Small intestine (tissue), 7 donors: ENCODE measurements around the gene KBTBD12. TPM values are rescaled to one million over a fixed set of nuclear protein-coding genes. Genes with fewer than 3 reads are reported as not detected.
"Not testable (repeated sequence)": the region's sequence is repeated elsewhere in the genome, so short reads cannot be mapped to it uniquely, and the experiment has no call there.

Source experiments
- DNase-seq, 2 donors: peaks; one replicate each; pipeline versions ENCODE4 v3.0.0 to v3.0.0-alpha.2; 2013
- FAIRE-seq: peaks from 2 replicates; lab custom pipeline; 2012; peaks lifted over from hg19 to GRCh38; lab: Jason Lieb, UNC
- H3K27ac ChIP-seq, 3 donors: one replicate each; pipeline ENCODE4 v1.5.1; 2013; ENCODE audit warnings: low read length in 2 of 3, mild to moderate bottlenecking in 2 of 3, control low read depth in 1 of 3, inconsistent platforms in 1 of 3, low read depth in 1 of 3, moderate library complexity in 1 of 3
- H3K27me3 ChIP-seq, 3 donors: one replicate each; pipeline ENCODE4 v1.6.1; 2013; ENCODE audit warnings: low read length in 3 of 3, inconsistent platforms in 1 of 3; ENCODE audit not compliant: control insufficient read depth in 3 of 3, insufficient read depth in 3 of 3
- H3K36me3 ChIP-seq, 3 donors: one replicate each; pipeline ENCODE4 v1.6.1; 2013; ENCODE audit warnings: low read length in 3 of 3, inconsistent platforms in 1 of 3, low read depth in 1 of 3, mild to moderate bottlenecking in 1 of 3, moderate library complexity in 1 of 3; ENCODE audit not compliant: control insufficient read depth in 3 of 3, insufficient read depth in 2 of 3
- H3K4me1 ChIP-seq, 3 donors: one replicate each; pipeline ENCODE4 v1.6.1; 2013; ENCODE audit warnings: low read length in 2 of 3, inconsistent platforms in 1 of 3, low read depth in 1 of 3, mild to moderate bottlenecking in 1 of 3, moderate library complexity in 1 of 3; ENCODE audit not compliant: control insufficient read depth in 3 of 3, insufficient read depth in 2 of 3
- H3K4me3 ChIP-seq, 3 donors: one replicate each; pipeline ENCODE4 v1.5.1; 2013; ENCODE audit warnings: low read length in 3 of 3, control low read depth in 1 of 3, inconsistent platforms in 1 of 3, low read depth in 1 of 3, mild to moderate bottlenecking in 1 of 3, moderate library complexity in 1 of 3
- H3K9me3 ChIP-seq, 2 donors: one replicate each; pipeline ENCODE4 v1.6.1; 2013; ENCODE audit warnings: low read depth in 1 of 2, low read length in 1 of 2; ENCODE audit not compliant: control insufficient read depth in 2 of 2, insufficient read depth in 1 of 2
- whole genome bisulfite sequencing, 3 donors: extraction: QIAGEN DNeasy Blood & Tissue Kit; methylation state at CpG; one replicate each; pipeline ENCODE4 v1.1.7; 2013; 5-methylcytosine and 5-hydroxymethylcytosine counted together
- polyA plus RNA-seq, 4 donors: library from polyadenylated mRNA; stranded (reverse) in 3 of 4; unstranded in 1 of 4; fragments of 200-250 nt in 3 of 4; fragments of 120-200 nt in 1 of 4; gene quantifications; one replicate each; pipeline versions ENCODE4 v1.2.1 to v1.2.3, GENCODE V29; 2013
- donor health status: healthy with polysubstance abuse.
- donor health status: control.
- donor health status: control.
- donor health status: Bipolar disorder and iron deficiency.
- donor health status: healthy.

Gene KBTBD12
- polyA plus RNA-seq, 4 donors, result 0.30 to 3.6 (median 1.2) TPM

DNA sequence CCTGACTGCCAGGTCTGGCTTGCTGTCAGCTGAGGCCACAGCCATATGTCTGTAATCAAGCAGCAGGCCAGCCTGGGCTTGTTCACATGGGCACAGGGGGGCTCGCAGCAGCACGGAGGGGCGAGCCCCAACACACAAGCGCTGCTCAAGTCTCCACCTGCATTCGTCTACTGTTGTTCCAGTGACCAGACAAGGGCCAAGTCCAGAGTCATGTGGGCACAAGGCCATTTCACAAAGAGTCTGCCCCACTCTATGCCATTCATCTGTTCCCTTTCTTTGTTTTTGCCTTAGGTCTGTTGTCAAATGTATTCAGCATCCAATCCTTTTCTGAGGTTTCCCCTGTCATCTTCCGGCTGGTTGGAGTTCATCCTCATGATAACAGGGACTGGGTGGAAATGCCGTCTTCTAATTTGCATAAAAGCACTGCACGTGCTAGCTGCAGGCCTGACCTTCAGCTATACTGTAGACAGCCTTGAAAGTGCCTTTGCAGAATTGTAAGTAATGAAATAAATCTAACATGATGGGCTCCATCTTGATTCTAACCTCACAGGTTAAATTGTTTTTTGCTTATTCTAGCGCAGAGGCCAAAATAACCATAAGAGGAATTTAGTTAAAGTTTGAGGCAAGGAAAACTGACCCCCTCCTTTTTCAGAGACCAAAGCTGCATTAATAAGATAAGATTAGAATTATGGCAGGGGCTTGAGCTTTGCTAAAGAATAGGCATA lies 28.6 kb upstream of the KBTBD12 start:
- H3K27ac ChIP-seq, result no peak overlapping the region
- no peak for FAIRE-seq
- H3K27me3 ChIP-seq, result no peaks in the 10 kb centered on the region
- H3K9me3 ChIP-seq, result peaks cover 0 to 13% of the 10 kb centered on the region in 2 donors
- DNase-seq, result no peak
- H3K4me3 ChIP-seq, result no peak overlapping the region
- 87 to 93% (median 93%) methylated on average over 8 to 9 of the region's 9 CpGs for WGBS, 3 donors
- no peaks in the 10 kb centered on the region for H3K36me3 ChIP-seq
- H3K4me1 ChIP-seq, result peaks cover 0 to 5% (median 0%) of the 10 kb centered on the region in 3 donors

DNA sequence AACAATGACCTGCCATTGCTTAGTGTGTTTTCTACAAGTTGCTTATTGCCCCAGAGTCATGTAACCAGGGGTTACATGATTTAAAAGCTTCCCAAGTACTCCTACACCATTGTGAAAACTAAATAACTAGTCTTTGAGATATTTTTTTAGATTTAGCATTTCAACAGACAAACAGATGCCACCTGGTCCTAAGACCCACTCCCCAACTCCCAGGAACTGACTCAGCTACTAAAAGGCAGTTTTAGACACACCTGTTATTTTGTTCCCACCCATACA lies 28.1 kb upstream of the KBTBD12 start:
- H3K4me3 ChIP-seq, result no peak overlapping the region
- no peaks in the 10 kb centered on the region for H3K36me3 ChIP-seq
- FAIRE-seq (no peak), DNase-seq (no peak)
- no peak overlapping the region for H3K27ac ChIP-seq
- no peaks in the 10 kb centered on the region for H3K27me3 ChIP-seq
- H3K4me1 ChIP-seq, result peaks cover 0 to 5% (median 0%) of the 10 kb centered on the region in 3 donors
- H3K9me3 ChIP-seq, result peaks cover 0 to 18% of the 10 kb centered on the region in 2 donors

DNA sequence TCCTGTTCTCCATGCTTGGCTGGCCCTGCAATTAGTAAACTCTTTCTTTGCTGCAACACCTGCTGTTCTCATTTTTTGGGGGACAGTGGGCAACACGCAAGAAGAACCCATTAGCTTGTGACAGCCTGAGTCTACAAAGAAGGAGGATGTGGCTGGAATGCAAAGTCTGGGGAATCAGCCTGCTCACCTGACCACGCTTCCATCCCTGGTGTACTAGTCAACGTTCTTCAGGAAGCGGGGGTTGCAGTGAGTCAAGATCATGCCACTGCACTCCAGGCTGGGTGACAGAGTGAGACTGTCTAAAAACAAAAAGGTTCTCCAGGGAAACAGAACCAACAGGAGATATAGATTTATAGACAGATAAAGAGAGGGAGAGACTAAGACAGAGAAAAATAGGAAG lies 27.7 kb upstream of the KBTBD12 start:
- FAIRE-seq, result no peak
- no peak for DNase-seq
- Histone ChIP-seq H3K4me3 (no peak overlapping the region), H3K27me3 (no peaks in the 10 kb centered on the region), H3K4me1 (peaks cover 0 to 5% (median 0%) of the 10 kb centered on the region in 3 donors), H3K9me3 (peaks cover 0 to 22% of the 10 kb centered on the region in 2 donors), H3K27ac (no peak overlapping the region), H3K36me3 (no peaks in the 10 kb centered on the region)
- 77 to 88% (median 81%) methylated on average over 4 of the region's 4 CpGs for WGBS, 3 donors

DNA sequence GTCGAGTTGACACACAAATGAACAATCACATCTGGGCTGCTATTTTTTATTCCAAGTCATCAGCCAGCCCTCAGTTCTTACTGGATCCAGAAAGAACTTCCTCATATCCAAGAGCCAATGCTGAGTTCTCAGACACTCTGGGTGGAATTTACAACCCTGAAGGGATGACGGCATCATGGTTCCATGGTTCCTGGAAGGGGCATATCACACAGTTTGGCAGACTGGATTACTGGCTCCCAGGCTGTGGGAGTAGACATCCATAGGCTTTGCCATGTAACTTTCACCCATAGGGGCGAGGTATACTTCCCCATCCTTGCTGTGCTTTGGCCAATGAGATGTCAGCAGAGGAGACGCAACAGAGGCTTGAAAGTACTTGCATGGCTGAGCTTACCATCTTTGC lies 26.9 kb upstream of the KBTBD12 start:
- WGBS, 3 donors, result 82 to 92% (median 85%) methylated on average over 4 of the region's 4 CpGs
- no peak overlapping the region for H3K27ac ChIP-seq
- DNase-seq (no peak), FAIRE-seq (no peak)
- H3K36me3 ChIP-seq, result no peaks in the 10 kb centered on the region
- peaks cover 0 to 22% of the 10 kb centered on the region in 2 donors for H3K9me3 ChIP-seq
- no peak overlapping the region for H3K4me3 ChIP-seq
- no peaks in the 10 kb centered on the region for H3K27me3 ChIP-seq
- peaks cover 0 to 5% (median 0%) of the 10 kb centered on the region in 3 donors for H3K4me1 ChIP-seq

DNA sequence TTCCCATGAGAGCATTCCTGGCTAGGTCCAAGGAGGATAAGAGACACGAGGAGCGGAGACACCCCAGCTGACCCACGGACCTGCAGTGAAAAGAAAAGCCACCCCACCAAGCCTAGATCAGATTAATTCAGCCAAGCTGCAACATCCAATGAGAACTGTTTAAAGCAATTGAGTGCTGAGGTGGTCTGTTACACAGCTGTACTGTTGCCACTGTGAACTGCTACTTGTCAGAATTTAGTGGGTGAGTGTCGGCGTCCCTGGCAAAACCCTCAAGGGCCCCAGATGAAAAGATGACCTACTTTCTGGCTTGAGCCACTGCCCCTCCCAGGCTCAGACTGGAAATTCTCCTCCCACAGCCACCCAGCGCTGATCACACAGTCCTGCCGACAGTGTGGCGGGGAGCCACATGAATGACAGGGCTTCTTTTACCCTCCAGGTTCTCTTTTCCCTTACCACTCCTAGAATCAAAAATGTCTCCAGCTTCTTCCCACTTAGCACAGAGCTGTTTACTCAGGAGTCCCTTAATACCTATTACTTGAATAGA lies 26.4 kb upstream of the KBTBD12 start:
- Histone ChIP-seq H3K9me3 (peaks cover 0 to 22% of the 10 kb centered on the region in 2 donors), H3K27ac (no peak overlapping the region), H3K27me3 (no peaks in the 10 kb centered on the region), H3K4me1 (peaks cover 0 to 5% (median 0%) of the 10 kb centered on the region in 3 donors), H3K4me3 (no peak overlapping the region), H3K36me3 (no peaks in the 10 kb centered on the region)
- FAIRE-seq, result no peak
- no peak for DNase-seq
- WGBS, 3 donors, result 79 to 90% (median 80%) methylated on average over 8 of the region's 8 CpGs

DNA sequence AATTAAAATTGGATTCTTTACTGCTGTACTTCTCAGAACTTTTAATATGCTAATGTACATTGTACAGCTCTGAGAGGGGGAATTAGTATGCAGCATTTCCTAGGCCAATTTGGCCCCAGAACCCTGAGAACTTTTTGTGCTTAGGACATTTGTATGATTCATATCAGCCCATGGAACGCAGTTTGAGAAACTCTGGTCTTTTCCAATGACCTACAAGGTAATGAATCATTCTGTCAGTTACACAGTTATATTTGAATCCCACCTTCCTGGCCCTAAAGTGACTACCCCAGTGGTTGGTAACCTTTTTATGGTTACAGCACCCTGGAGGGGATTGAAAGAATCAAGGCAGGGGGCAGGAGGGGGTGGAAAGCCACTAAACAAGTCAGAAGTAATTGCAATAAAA lies 25.6 kb upstream of the KBTBD12 start:
- no peaks in the 10 kb centered on the region for H3K36me3 ChIP-seq
- DNase-seq (no peak), FAIRE-seq (no peak)
- H3K4me1 ChIP-seq, result peaks cover 0 to 5% (median 0%) of the 10 kb centered on the region in 3 donors
- WGBS, 3 donors, result 62 to 82% (median 67%) methylated on average over 1 of the region's 1 CpG
- H3K27ac ChIP-seq, result peak overlapping the region in 1 of 3 donors; percentile 71
- no peak overlapping the region for H3K4me3 ChIP-seq
- H3K9me3 ChIP-seq, result peaks cover 0 to 22% of the 10 kb centered on the region in 2 donors
- no peaks in the 10 kb centered on the region for H3K27me3 ChIP-seq

GRCh38 chr3:127889976-127890650 lies 24.9 kb upstream of the KBTBD12 start:
- FAIRE-seq (no peak), DNase-seq (peak; percentile 40 to 48)
- Histone ChIP-seq H3K36me3 (no peaks in the 10 kb centered on the region), H3K27me3 (no peaks in the 10 kb centered on the region), H3K27ac (peak overlapping the region; percentile 39 to 71 (median 69)), H3K9me3 (peaks cover 0 to 22% of the 10 kb centered on the region in 2 donors), H3K4me1 (peaks cover 0 to 5% (median 0%) of the 10 kb centered on the region in 3 donors), H3K4me3 (no peak overlapping the region)
- WGBS, 3 donors, result 81 to 90% (median 88%) methylated on average over 3 of the region's 3 CpGs

- H3K27me3 ChIP-seq, H3K36me3 ChIP-seq, FAIRE-seq, H3K4me3 ChIP-seq, H3K4me1 ChIP-seq: not testable (repeated sequence)
- DNase-seq, result peak; percentile 55 to 84
- WGBS, 3 donors, result 57 to 75% (median 60%) methylated on average over 9 of the region's 9 CpGs
- peak overlapping the region in 1 of 3 donors; percentile 71 for H3K27ac ChIP-seq
- H3K9me3 ChIP-seq, result peaks cover 0 to 22% of the 10 kb centered on the region in 2 donors
These were observed 24.3 kb upstream of the KBTBD12 start for GRCh38 chr3:127890651-127891290.
